Endothelial cell (in vitro differentiated cells): Measurements from ENCODE around the gene KIF5C. TPM values are rescaled to one million over a fixed set of nuclear protein-coding genes. Genes with fewer than 3 reads are reported as not detected.
A peak's percentile ranks its signal among the peaks of the same experiment; 100 is the strongest.

Source experiments
- DNase-seq: peaks from one replicate; pipeline ENCODE4 v3.0.0; 2021; ENCODE audit warnings: low spot score
- H3K27ac Mint-ChIP-seq: one replicate; pipeline ENCODE4 v1.8.0; 2021; ENCODE audit warnings: mixed read lengths, inconsistent platforms; ENCODE audit not compliant: unreplicated experiment
- H3K27me3 Mint-ChIP-seq: one replicate; pipeline ENCODE4 v1.8.0; 2021; ENCODE audit warnings: mild to moderate bottlenecking, moderate library complexity, mixed read lengths, inconsistent platforms; ENCODE audit not compliant: unreplicated experiment
- H3K36me3 Mint-ChIP-seq: one replicate; pipeline ENCODE4 v1.8.0; 2021; ENCODE audit warnings: mild to moderate bottlenecking, low read depth, mixed read lengths, inconsistent platforms; ENCODE audit not compliant: unreplicated experiment
- H3K4me1 Mint-ChIP-seq: one replicate; pipeline ENCODE4 v1.8.0; 2021; ENCODE audit warnings: mild to moderate bottlenecking, mixed read lengths, inconsistent platforms; ENCODE audit not compliant: unreplicated experiment
- H3K4me3 Mint-ChIP-seq: one replicate; pipeline ENCODE4 v1.8.0; 2021; ENCODE audit warnings: mild to moderate bottlenecking, mixed read lengths, inconsistent platforms; ENCODE audit not compliant: unreplicated experiment
- H3K9me3 Mint-ChIP-seq: one replicate; pipeline ENCODE4 v1.8.0; 2021; ENCODE audit warnings: mixed read lengths, inconsistent platforms; ENCODE audit not compliant: unreplicated experiment
- total RNA-seq: library from RNA; stranded (reverse); fragmentation: NEBNext Ultra II Directional; extraction: Animal tissue kit (Norgen Biotek cat#: 25700); gene quantifications from one replicate; pipeline ENCODE4 v1.2.1, GENCODE V29; 2021; ENCODE audit not compliant: unreplicated experiment
- TF ChIP-seq, protein P1 (sequence below): fragments of 200-600 bp; sonication (generic); IDR thresholded peaks from one replicate; pipeline ENCODE4 v1.5.0; 2021; ENCODE audit warnings: antibody characterized with exemption; ENCODE audit not compliant: unreplicated experiment

Gene KIF5C
- total RNA-seq, 1 donor from 2014 or later: 50.6 TPM

DNA sequence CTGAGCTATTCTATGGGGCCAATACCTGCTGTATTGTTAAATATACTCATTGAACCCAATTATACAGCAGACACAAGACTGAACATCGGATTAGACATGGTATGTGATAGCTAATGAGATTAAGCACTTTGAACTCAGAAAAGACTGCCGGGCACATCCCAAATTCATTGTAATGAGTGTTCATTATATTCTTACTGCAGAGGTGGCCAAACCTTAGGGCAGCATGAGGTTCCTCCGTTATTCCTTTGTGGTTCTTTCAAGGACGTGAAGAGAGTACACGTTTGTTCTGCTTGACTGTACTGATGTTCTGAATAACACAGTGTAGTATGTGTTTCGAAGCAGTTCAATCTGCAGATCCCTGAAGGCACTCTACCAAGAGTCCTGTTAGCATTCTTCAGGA is 78.4 kb downstream of the KIF5C start:
- TF ChIP-seq, protein P1, sequence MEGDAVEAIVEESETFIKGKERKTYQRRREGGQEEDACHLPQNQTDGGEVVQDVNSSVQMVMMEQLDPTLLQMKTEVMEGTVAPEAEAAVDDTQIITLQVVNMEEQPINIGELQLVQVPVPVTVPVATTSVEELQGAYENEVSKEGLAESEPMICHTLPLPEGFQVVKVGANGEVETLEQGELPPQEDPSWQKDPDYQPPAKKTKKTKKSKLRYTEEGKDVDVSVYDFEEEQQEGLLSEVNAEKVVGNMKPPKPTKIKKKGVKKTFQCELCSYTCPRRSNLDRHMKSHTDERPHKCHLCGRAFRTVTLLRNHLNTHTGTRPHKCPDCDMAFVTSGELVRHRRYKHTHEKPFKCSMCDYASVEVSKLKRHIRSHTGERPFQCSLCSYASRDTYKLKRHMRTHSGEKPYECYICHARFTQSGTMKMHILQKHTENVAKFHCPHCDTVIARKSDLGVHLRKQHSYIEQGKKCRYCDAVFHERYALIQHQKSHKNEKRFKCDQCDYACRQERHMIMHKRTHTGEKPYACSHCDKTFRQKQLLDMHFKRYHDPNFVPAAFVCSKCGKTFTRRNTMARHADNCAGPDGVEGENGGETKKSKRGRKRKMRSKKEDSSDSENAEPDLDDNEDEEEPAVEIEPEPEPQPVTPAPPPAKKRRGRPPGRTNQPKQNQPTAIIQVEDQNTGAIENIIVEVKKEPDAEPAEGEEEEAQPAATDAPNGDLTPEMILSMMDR: no peak
- H3K4me3 Mint-ChIP-seq: no peak overlapping the region
- no peak for DNase-seq
- no peaks in the 10 kb centered on the region for H3K4me1 Mint-ChIP-seq
- no peak overlapping the region for H3K27ac Mint-ChIP-seq
- peaks cover 24% of the 10 kb centered on the region for H3K36me3 Mint-ChIP-seq
- H3K9me3 Mint-ChIP-seq: no peaks in the 10 kb centered on the region
- peaks cover 4% of the 10 kb centered on the region for H3K27me3 Mint-ChIP-seq

DNA sequence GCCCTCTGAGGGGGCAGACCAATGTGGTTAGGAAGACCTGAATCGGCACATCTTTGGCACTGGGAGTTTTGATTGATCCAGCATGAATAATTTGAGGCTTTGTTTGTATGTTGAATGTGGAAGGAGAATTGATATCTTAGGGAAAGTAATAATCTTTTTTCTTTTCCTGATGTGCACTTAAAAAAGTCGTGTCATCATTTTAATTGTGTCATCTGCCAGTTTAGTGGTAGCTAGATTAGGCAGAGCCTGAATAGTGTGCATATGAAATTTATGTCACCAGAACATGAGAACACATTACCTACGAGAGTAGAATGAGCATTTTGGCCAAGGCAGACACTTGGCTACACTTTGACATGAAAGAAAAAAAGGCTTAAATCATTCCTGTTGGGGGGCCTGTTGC is 79.5 kb downstream of the KIF5C start:
- Mint-ChIP-seq H3K9me3 (no peaks in the 10 kb centered on the region), H3K27me3 (peaks cover 4% of the 10 kb centered on the region), H3K4me3 (no peak overlapping the region), H3K27ac (no peak overlapping the region), H3K36me3 (peaks cover 20% of the 10 kb centered on the region), H3K4me1 (no peaks in the 10 kb centered on the region)
- TF ChIP-seq, protein P1: no peak
- DNase-seq: no peak

DNA sequence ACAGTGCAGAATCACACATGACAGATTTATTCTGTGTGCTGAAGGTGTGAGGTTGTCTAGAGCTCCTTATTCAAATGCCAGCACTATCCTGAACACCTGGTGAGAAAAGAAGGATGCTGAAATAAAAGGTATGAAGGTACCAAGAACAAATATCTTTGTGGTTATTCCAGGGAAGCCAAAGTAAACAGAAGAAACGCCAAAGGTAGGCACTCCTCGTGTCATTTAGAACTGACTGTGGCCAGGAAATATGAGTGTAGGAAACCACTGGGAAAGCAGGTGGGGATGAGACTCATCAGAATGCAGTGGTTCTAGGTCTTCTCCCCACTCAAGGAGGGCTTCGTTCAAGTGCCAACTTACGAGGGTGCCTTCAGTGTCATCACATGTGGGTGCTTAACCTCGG is 80.8 kb downstream of the KIF5C start:
- Mint-ChIP-seq H3K36me3 (peaks cover 16% of the 10 kb centered on the region), H3K4me3 (no peak overlapping the region), H3K27me3 (peaks cover 4% of the 10 kb centered on the region), H3K27ac (no peak overlapping the region), H3K9me3 (no peaks in the 10 kb centered on the region), H3K4me1 (no peaks in the 10 kb centered on the region)
- no peak for DNase-seq
- TF ChIP-seq, protein P1: no peak

DNA sequence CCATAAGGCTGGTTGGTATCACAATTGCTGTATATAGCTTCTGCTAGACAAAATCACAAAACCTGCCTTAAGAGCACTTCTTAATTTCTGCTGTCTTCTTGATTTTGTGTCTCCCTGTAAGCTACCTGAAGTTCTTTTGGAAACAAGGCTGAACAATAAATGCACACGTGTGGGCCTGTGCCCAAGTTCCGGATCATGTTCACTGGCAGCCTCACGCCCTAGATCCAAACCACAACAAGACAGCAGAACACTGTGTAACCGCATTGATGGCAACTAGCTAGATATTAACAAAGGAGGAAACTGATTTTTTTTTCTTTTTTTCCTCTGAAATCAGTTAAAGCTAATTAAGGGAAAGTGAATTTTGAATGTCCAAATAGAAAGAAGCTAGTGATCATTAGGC is 82.0 kb downstream of the KIF5C start:
- Mint-ChIP-seq H3K9me3 (no peaks in the 10 kb centered on the region), H3K36me3 (peaks cover 16% of the 10 kb centered on the region), H3K4me1 (no peaks in the 10 kb centered on the region), H3K4me3 (no peak overlapping the region), H3K27ac (peak overlapping the region; percentile 34), H3K27me3 (peaks cover 5% of the 10 kb centered on the region)
- TF ChIP-seq, protein P1: no peak
- DNase-seq: no peak

DNA sequence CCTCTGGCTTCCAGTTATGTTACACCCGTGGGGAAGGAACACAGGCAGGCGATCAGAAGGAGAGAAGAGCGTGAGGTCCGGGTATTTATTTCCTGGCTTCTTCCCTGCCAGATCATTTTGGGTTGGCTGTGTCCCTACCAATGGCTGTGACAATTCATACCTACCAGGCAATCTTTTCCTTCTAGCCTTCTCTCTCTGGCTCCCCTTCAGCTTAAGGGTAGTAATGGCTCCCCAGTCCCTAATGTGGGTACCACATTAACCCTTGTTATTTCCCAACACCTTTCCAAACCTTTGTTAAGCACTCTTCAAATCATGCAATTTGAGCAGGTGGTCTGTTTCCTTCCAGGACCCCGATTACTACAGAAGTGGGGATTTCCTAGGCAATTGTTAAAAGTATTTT is 84.7 kb downstream of the KIF5C start:
- TF ChIP-seq, protein P1: no peak
- Mint-ChIP-seq H3K9me3 (no peaks in the 10 kb centered on the region), H3K36me3 (peaks cover 32% of the 10 kb centered on the region), H3K4me3 (no peak overlapping the region), H3K27ac (no peak overlapping the region), H3K27me3 (peaks cover 6% of the 10 kb centered on the region), H3K4me1 (no peaks in the 10 kb centered on the region)
- DNase-seq: no peak
